Neural cell (in vitro differentiated cells): ENCODE results near the gene ZNF804A. TPM values are rescaled to one million over a fixed set of nuclear protein-coding genes. Genes with fewer than 3 reads are reported as not detected.

Experiments used
- H2AFZ ChIP-seq: fragments of 200-600, 300-800 bp; sonication (generic), shearing (Covaris generic); 2 replicates; pipeline ENCODE4 v1.6.0; 2014; ENCODE audit warnings: low read depth, mild to moderate bottlenecking, antibody characterized with exemption, low read length, moderate library complexity
- H3F3A ChIP-seq: fragments of 200-600 bp; shearing (Covaris generic); 2 replicates; pipeline ENCODE4 v1.6.1; 2016; ENCODE audit warnings: mild to moderate bottlenecking, moderate library complexity, mixed read lengths, antibody characterized with exemption, low read length; ENCODE audit not compliant: insufficient read depth, poor library complexity, severe bottlenecking
- H3K27ac ChIP-seq: fragments of 200-600, 300-800 bp; sonication (generic), shearing (Covaris generic); 2 replicates; pipeline ENCODE4 v1.5.1; 2014; ENCODE audit warnings: mild to moderate bottlenecking, low read length, moderate library complexity
- H3K27me3 ChIP-seq: fragments of 300-800, 200-600 bp; sonication (generic), shearing (Covaris generic); 2 replicates; pipeline ENCODE4 v1.6.0; 2014; ENCODE audit warnings: mild to moderate bottlenecking, low read depth, low read length, moderate library complexity; ENCODE audit not compliant: insufficient read depth
- H3K36me3 ChIP-seq: fragments of 300-800, 200-600 bp; sonication (generic), shearing (Covaris generic); 2 replicates; pipeline ENCODE4 v1.5.1; 2014; ENCODE audit warnings: mild to moderate bottlenecking, antibody characterized with exemption, low read length, moderate library complexity; ENCODE audit not compliant: insufficient read depth
- H3K4me2 ChIP-seq: fragments of 300-800, 200-600 bp; sonication (generic), shearing (Covaris generic); 2 replicates; pipeline ENCODE4 v1.6.0; 2014; ENCODE audit warnings: mild to moderate bottlenecking, low read length
- H3K4me3 ChIP-seq: fragments of 300-800, 200-600 bp; sonication (generic), shearing (Covaris generic); 2 replicates; pipeline ENCODE4 v1.5.1; 2014; ENCODE audit warnings: mild to moderate bottlenecking, low read length, moderate library complexity
- H3K79me2 ChIP-seq: fragments of 200-600 bp; shearing (Covaris generic); replicated peaks from 2 replicates; pipeline ENCODE4 v1.6.0; 2014; ENCODE audit warnings: mild to moderate bottlenecking, low read length, moderate library complexity; ENCODE audit not compliant: insufficient read depth
- H3K9ac ChIP-seq: fragments of 300-800, 200-600 bp; sonication (generic), shearing (Covaris generic); 2 replicates; pipeline ENCODE4 v1.6.1; 2016; ENCODE audit warnings: mild to moderate bottlenecking, low read length, mixed read lengths
- H3K9me2 ChIP-seq: fragments of 200-600 bp; shearing (Covaris generic); 2 replicates; pipeline ENCODE4 v1.6.1; 2016; ENCODE audit warnings: mild to moderate bottlenecking, low read length, mixed read lengths; ENCODE audit not compliant: insufficient read depth
- H3K9me3 ChIP-seq: fragments of 200-600, 300-800 bp; sonication (generic), shearing (Covaris generic); 2 replicates; pipeline ENCODE4 v1.6.1; 2016; ENCODE audit warnings: mild to moderate bottlenecking, mixed run types, low read length, moderate library complexity, mixed read lengths
- H4K20me1 ChIP-seq: fragments of 200-600 bp; shearing (Covaris generic); 2 replicates; pipeline ENCODE4 v1.6.1; 2016; ENCODE audit warnings: mild to moderate bottlenecking, mixed run types; ENCODE audit not compliant: insufficient read depth
- CTCF ChIP-seq: fragments of 450-650 bp; IDR thresholded peaks from 2 replicates; pipeline ENCODE4 v1.5.1; 2014; ENCODE audit warnings: antibody characterized with exemption, mild to moderate bottlenecking, moderate library complexity; ENCODE audit not compliant: poor library complexity, severe bottlenecking
- EP300 ChIP-seq: fragments of 450-650 bp; conservative IDR thresholded peaks from 2 replicates; pipeline ENCODE4 v1.6.1; 2014; ENCODE audit warnings: antibody characterized with exemption, mild to moderate bottlenecking, moderate library complexity; ENCODE audit not compliant: poor library complexity, severe bottlenecking
- EZH2 ChIP-seq: fragments of 200-600, 300-800 bp; shearing (Covaris generic), sonication (generic); IDR thresholded peaks from 2 replicates; pipeline ENCODE4 v1.6.1; 2014; ENCODE audit warnings: antibody characterized with exemption, low read length, borderline replicate concordance, mild to moderate bottlenecking; ENCODE audit not compliant: insufficient read depth, poor library complexity, severe bottlenecking
- MXI1 ChIP-seq: fragments of 450-650 bp; conservative IDR thresholded peaks from 2 replicates; pipeline ENCODE4 v1.6.1; 2014; ENCODE audit warnings: antibody characterized with exemption, mild to moderate bottlenecking; ENCODE audit not compliant: poor library complexity, severe bottlenecking
- POLR2AphosphoS5 ChIP-seq: IDR thresholded peaks from 2 replicates; pipeline ENCODE4 v1.6.1; 2012
- RAD21 ChIP-seq: fragments of 450-650 bp; conservative IDR thresholded peaks from 2 replicates; pipeline ENCODE4 v1.6.1; 2014; ENCODE audit warnings: antibody characterized with exemption, mild to moderate bottlenecking, moderate library complexity
- REST ChIP-seq: IDR thresholded peaks from 2 replicates; pipeline ENCODE4 v1.6.1; 2012; ENCODE audit warnings: borderline replicate concordance
- SMC3 ChIP-seq: fragments of 450-650 bp; conservative IDR thresholded peaks from 2 replicates; pipeline ENCODE4 v1.6.1; 2014; ENCODE audit warnings: antibody characterized with exemption, mild to moderate bottlenecking, moderate library complexity; ENCODE audit not compliant: poor library complexity
- TAF1 ChIP-seq: IDR thresholded peaks from 2 replicates; pipeline ENCODE4 v1.6.1; 2012; ENCODE audit warnings: low read depth
- polyA plus RNA-seq: library from polyadenylated mRNA; depleted of rRNA; stranded (reverse); fragments of >200 nt; gene quantifications from 2 replicates; pipeline ENCODE4 v1.2.3, GENCODE V29; 2014

Gene ZNF804A
- polyA plus RNA-seq, 1 donor from 2014 or later = 2.7 TPM

- Histone ChIP-seq H3K27ac (no peak overlapping the region), H4K20me1 (no peaks in the 10 kb centered on the region), H3K36me3 (no peaks in the 10 kb centered on the region), H3K9me3 (no peaks in the 10 kb centered on the region), H3K79me2 (no peaks in the 10 kb centered on the region), H2AFZ (no peak overlapping the region), H3K9me2 (no peaks in the 10 kb centered on the region), H3K4me2 (no peak overlapping the region), H3F3A (no peaks in the 10 kb centered on the region), H3K27me3 (no peaks in the 10 kb centered on the region), H3K9ac (no peak overlapping the region), H3K4me3 (no peak overlapping the region)
- TF ChIP-seq SMC3 (no peak), MXI1 (no peak), RAD21 (no peak), EP300 (no peak), CTCF (no peak), TAF1 (no peak), REST (no peak), POLR2AphosphoS5 (no peak), EZH2 (no peak)
Measured at GRCh38 chr2:184680825-184681224, 82.5 kb downstream of the ZNF804A start.

GRCh38 chr2:184681642-184682321 lies 83.5 kb downstream of the ZNF804A start:
- Histone ChIP-seq H2AFZ (no peak overlapping the region), H4K20me1 (no peaks in the 10 kb centered on the region), H3K79me2 (no peaks in the 10 kb centered on the region), H3K4me2 (no peak overlapping the region), H3K9me2 (no peaks in the 10 kb centered on the region), H3K4me3 (no peak overlapping the region), H3K36me3 (no peaks in the 10 kb centered on the region), H3F3A (no peaks in the 10 kb centered on the region), H3K27ac (no peak overlapping the region), H3K9me3 (no peaks in the 10 kb centered on the region), H3K9ac (no peak overlapping the region), H3K27me3 (no peaks in the 10 kb centered on the region)
- TF ChIP-seq SMC3 (no peak), TAF1 (no peak), EP300 (no peak), MXI1 (no peak), CTCF (no peak), EZH2 (no peak)
